GM18498 (cell line): ENCODE data around the gene COX7B2.

Experiments used
- ATAC-seq: cut with Tn5 transposase; IDR thresholded peaks from one replicate; pipeline ENCODE4 v1.9.1; 2021; ENCODE audit warnings: mild to moderate bottlenecking, moderate library complexity; ENCODE audit not compliant: unreplicated experiment

Gene COX7B2

GRCh38 chr4:46730075-46730474 lies 179.0 kb downstream of the COX7B2 start:
- ATAC-seq = no peak

GRCh38 chr4:46720055-46720454 lies 189.0 kb downstream of the COX7B2 start:
- ATAC-seq = no peak

- no peak for ATAC-seq
These were observed 191.1 kb downstream of the COX7B2 start for GRCh38 chr4:46717950-46718349.

GRCh38 chr4:46715468-46715867 lies 193.6 kb downstream of the COX7B2 start:
- ATAC-seq = no peak

GRCh38 chr4:46698891-46699290 lies 210.2 kb downstream of the COX7B2 start:
- ATAC-seq = no peak
